ENCODE data around the gene KDM7A. TPM values are rescaled to one million over a fixed set of nuclear protein-coding genes. Genes with fewer than 3 reads are reported as not detected.

KDM7A gene
- total and polyA plus RNA-seq, 9 of the 15 experiments (the other 6 are each of a cell fraction or from before 2014, with no cell fraction given) = 0.90 to 8.4 (median 7.0) TPM

- TF ChIP-seq PREB (CRISPR knock-in tag; IDR thresholded peaks at IDR 0.05) = no peak
- TF ChIP-seq KDM2B (CRISPR knock-in tag; IDR thresholded peaks at IDR 0.05) = peak; percentile 96; the same call in 1 of the 2 replicates
- TF ChIP-seq ZBTB26 (CRISPR knock-in tag; IDR thresholded peaks at IDR 0.05) = no peak
- TF ChIP-seq CREB5 (CRISPR knock-in tag; IDR thresholded peaks at IDR 0.05) = no peak
- TF ChIP-seq ZNF561 (CRISPR knock-in tag; conservative IDR thresholded peaks at IDR 0.05) = no peak
- TF ChIP-seq CC2D1A (IDR thresholded peaks at IDR 0.05) = peak; percentile 85
- TF ChIP-seq NCOR1 (IDR thresholded peaks at IDR 0.05) = peak; percentile 48
- no peak for TF ChIP-seq ZBTB17 (CRISPR knock-in tag; IDR thresholded peaks at IDR 0.05)
- TF ChIP-seq RAD51 (IDR thresholded peaks at IDR 0.05; ENCODE audit: borderline replicate concordance, low read depth) = 0 out of 2 replicates have a peak, but pooled peaks have one; percentile 44
- peak; percentile 66; the same call in 1 of the 2 replicates for TF ChIP-seq DMBX1 (CRISPR knock-in tag; IDR thresholded peaks at IDR 0.05; ENCODE audit: borderline replicate concordance)
- TF ChIP-seq FOXJ2 (tag; IDR thresholded peaks at IDR 0.05) = peak; percentile 76; the same call in 1 of the 2 replicates
- TF ChIP-seq ZBTB11 (CRISPR knock-in tag; IDR thresholded peaks at IDR 0.05) = peak in 1 of 3 experiments; percentile 36; a peak in 1 of 6 replicates
- no peak for TF ChIP-seq NFIC (IDR thresholded peaks at IDR 0.05)
- no peak for TF ChIP-seq SREBF2 (CRISPR knock-in tag; IDR thresholded peaks at IDR 0.05)
- no peak for TF ChIP-seq ZNF280A (IDR thresholded peaks at IDR 0.05; ENCODE audit: low read depth, partially characterized antibody)
- TF ChIP-seq HCFC1 (IDR thresholded peaks at IDR 0.05; ENCODE audit: low read depth, low read length) = 0 out of 2 replicates have a peak, but pooled peaks have one; percentile 3
Observed at GRCh38 chr7:140175221-140176121, 1.3 kb downstream of the KDM7A start (continued).

All from K562 (cell line).